Measurements from ENCODE around the gene BTBD10. TPM values are rescaled to one million over a fixed set of nuclear protein-coding genes. Genes with fewer than 3 reads are reported as not detected.

Gene BTBD10
- total RNA-seq, 1 experiment from 2014 or later, result 29.6 TPM

DNA sequence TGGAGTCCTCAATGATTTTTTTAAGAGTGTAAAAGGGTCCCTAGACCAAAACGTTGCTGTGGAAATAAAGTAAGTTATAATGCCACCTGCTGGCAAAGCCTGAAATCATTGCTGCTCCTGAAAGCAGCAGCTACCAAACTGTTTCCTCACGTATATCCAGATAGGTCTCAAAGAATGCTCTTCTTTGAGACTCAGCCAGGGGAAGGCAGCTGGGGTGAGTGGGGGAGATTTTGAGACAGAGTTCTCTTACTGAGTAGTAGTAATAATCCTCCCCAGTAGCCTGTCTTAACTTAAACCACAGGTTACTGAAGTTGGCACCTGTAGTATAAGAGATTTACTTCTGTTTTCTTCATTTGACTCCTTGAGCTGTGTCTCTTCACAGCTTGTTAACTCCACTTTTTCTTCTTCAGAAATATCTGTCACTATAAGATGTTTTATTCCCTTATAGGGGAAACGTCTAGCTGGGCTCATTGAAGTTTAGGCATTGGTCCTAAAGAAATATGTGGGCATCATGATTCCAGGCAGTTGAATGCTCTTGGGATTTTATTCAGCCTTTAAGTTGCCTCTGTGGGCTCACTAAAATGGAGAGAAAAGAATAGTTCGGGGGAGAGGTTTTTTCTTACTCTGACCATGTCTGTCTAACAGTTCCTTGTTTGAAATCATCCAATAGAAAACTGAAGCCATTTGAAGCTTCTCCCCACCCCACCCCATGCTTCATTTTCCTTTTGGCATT lies 77.9 kb downstream of the BTBD10 start:
- H3K9me3 ChIP-seq (ENCODE audit: control insufficient read depth, insufficient read depth, low read depth, low read length), result no peaks in the 10 kb centered on the region
- no peak overlapping the region for H3K4me3 ChIP-seq (ENCODE audit: low read depth in 2 of 2, low read length in 2 of 2)
- POLR2A ChIA-PET, result interaction anchor here (0.6 kb wide), 1 partner anchor 227 kb away, joined by 3 read pairs; no protein-coding TSS in a partner anchor
- DNase-seq (ENCODE audit: low read depth, low spot score) (peak; percentile 15), ATAC-seq (peak; percentile 71; the same call in 1 of the 2 replicates)
- H3K4me1 ChIP-seq (ENCODE audit: control insufficient read depth, insufficient read depth, low read length), result no peaks in the 10 kb centered on the region
- intact Hi-C loops (cut with micrococcal nuclease; ENCODE audit: unreplicated experiment) (no loop called here), in situ Hi-C loops (cut with HindIII; ENCODE audit: low pct_unique_long_range_greater_than_20kb, low sequenced_read_pairs) (no loop called here)
- no peaks in the 10 kb centered on the region for H3K27me3 ChIP-seq (ENCODE audit: control insufficient read depth, insufficient read depth, low read length)
- BruUV-seq (replicated peaks), result no TSS peak
- H3K36me3 ChIP-seq (ENCODE audit: control insufficient read depth, insufficient read depth, low read length), result peaks cover 10% of the 10 kb centered on the region; the same call in 1 of the 2 replicates
- TF ChIP-seq POLR2AphosphoS5 (IDR thresholded peaks at IDR 0.05; ENCODE audit: low read depth, low read length), result no peak
- TF ChIP-seq, protein P1, sequence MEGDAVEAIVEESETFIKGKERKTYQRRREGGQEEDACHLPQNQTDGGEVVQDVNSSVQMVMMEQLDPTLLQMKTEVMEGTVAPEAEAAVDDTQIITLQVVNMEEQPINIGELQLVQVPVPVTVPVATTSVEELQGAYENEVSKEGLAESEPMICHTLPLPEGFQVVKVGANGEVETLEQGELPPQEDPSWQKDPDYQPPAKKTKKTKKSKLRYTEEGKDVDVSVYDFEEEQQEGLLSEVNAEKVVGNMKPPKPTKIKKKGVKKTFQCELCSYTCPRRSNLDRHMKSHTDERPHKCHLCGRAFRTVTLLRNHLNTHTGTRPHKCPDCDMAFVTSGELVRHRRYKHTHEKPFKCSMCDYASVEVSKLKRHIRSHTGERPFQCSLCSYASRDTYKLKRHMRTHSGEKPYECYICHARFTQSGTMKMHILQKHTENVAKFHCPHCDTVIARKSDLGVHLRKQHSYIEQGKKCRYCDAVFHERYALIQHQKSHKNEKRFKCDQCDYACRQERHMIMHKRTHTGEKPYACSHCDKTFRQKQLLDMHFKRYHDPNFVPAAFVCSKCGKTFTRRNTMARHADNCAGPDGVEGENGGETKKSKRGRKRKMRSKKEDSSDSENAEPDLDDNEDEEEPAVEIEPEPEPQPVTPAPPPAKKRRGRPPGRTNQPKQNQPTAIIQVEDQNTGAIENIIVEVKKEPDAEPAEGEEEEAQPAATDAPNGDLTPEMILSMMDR (IDR thresholded peaks at IDR 0.05), result peak; percentile 82
- H3K27ac ChIP-seq (ENCODE audit: low read length), result no peak overlapping the region
- CTCF ChIA-PET, result interaction anchor here (0.8 to 1.5 kb wide), 3 partner anchors 29 to 421 kb away, joined by 3 to 7 read pairs (median 3); no protein-coding TSS in a partner anchor

DNA sequence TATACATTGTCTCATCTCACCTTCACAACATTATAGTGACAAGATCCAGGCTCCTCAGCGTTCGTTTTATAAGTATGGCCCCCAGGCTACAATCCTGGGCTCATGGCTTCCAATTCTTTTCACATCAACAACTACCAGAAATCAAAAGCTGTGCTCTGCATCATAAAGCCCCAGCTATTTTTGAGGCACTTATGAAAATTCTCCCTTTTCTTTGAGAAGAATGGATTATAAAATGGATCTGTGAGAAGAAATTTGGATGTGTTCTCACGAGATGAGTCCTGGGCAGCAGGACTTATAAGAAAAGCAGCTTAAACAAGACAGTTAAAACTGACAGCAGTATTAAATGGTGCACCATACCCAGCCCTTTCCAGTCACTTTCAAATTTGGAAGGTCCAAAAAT lies 80.3 kb downstream of the BTBD10 start:
- TF ChIP-seq TCF7L2 (IDR thresholded peaks at IDR 0.05; ENCODE audit: low read depth, low read length), result no peak
- no peak for TF ChIP-seq POLR2AphosphoS5 (IDR thresholded peaks at IDR 0.05; ENCODE audit: low read depth, low read length)
- TF ChIP-seq, protein P1 (IDR thresholded peaks at IDR 0.05), result no peak
- TF ChIP-seq, protein P2, sequence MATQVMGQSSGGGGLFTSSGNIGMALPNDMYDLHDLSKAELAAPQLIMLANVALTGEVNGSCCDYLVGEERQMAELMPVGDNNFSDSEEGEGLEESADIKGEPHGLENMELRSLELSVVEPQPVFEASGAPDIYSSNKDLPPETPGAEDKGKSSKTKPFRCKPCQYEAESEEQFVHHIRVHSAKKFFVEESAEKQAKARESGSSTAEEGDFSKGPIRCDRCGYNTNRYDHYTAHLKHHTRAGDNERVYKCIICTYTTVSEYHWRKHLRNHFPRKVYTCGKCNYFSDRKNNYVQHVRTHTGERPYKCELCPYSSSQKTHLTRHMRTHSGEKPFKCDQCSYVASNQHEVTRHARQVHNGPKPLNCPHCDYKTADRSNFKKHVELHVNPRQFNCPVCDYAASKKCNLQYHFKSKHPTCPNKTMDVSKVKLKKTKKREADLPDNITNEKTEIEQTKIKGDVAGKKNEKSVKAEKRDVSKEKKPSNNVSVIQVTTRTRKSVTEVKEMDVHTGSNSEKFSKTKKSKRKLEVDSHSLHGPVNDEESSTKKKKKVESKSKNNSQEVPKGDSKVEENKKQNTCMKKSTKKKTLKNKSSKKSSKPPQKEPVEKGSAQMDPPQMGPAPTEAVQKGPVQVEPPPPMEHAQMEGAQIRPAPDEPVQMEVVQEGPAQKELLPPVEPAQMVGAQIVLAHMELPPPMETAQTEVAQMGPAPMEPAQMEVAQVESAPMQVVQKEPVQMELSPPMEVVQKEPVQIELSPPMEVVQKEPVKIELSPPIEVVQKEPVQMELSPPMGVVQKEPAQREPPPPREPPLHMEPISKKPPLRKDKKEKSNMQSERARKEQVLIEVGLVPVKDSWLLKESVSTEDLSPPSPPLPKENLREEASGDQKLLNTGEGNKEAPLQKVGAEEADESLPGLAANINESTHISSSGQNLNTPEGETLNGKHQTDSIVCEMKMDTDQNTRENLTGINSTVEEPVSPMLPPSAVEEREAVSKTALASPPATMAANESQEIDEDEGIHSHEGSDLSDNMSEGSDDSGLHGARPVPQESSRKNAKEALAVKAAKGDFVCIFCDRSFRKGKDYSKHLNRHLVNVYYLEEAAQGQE (IDR thresholded peaks at IDR 0.05; ENCODE audit: insufficient read depth in 1 of 2, low read depth in 2 of 2, low read length in 1 of 2), result no peak
- no peak for TF ChIP-seq SIN3A (IDR thresholded peaks at IDR 0.05; ENCODE audit: borderline replicate concordance, insufficient read depth, low read depth, low read length)
- intact Hi-C loops (cut with micrococcal nuclease; ENCODE audit: unreplicated experiment), result no loop called here
- CTCF ChIA-PET, result no interaction called here
- H3K4me3 ChIP-seq (ENCODE audit: low read depth in 2 of 2, low read length in 2 of 2), result no peak overlapping the region
- H3K9me3 ChIP-seq (ENCODE audit: control insufficient read depth, insufficient read depth, low read depth, low read length), result no peaks in the 10 kb centered on the region
- no peaks in the 10 kb centered on the region for H3K27me3 ChIP-seq (ENCODE audit: control insufficient read depth, insufficient read depth, low read length)
- H3K36me3 ChIP-seq (ENCODE audit: control insufficient read depth, insufficient read depth, low read length), result peaks cover 7% of the 10 kb centered on the region; the same call in 1 of the 2 replicates
- H3K27ac ChIP-seq (ENCODE audit: low read length), result no peak overlapping the region
- in situ Hi-C loops (cut with HindIII; ENCODE audit: low pct_unique_long_range_greater_than_20kb, low sequenced_read_pairs), result no loop called here
- ATAC-seq (no peak), DNase-seq (ENCODE audit: low read depth, low spot score) (no peak)
- POLR2A ChIA-PET, result no interaction called here
- no peaks in the 10 kb centered on the region for H3K4me1 ChIP-seq (ENCODE audit: control insufficient read depth, insufficient read depth, low read length)
- BruUV-seq (replicated peaks), result no TSS peak

All from Panc1 (cell line).